A673 (cell line): ENCODE measurements around the gene MIEN1.

Source experiments
- EZH2 ChIP-seq: fragments of 200-600 bp; sonication (generic); IDR thresholded peaks from 2 replicates; pipeline ENCODE4 v1.6.1; 2017; ENCODE audit warnings: borderline replicate concordance, low read depth, mild to moderate bottlenecking, mixed read lengths, antibody characterized with exemption, low read length; ENCODE audit not compliant: poor library complexity, severe bottlenecking
- TF ChIP-seq, protein P1 (sequence below): fragments of 300-800, 200-600 bp; sonication (generic); conservative IDR thresholded peaks from 2 replicates; pipeline ENCODE4 v1.5.1; 2017; ENCODE audit warnings: low read depth, mild to moderate bottlenecking, antibody characterized with exemption, low read length, moderate library complexity, mixed read lengths

DNA sequence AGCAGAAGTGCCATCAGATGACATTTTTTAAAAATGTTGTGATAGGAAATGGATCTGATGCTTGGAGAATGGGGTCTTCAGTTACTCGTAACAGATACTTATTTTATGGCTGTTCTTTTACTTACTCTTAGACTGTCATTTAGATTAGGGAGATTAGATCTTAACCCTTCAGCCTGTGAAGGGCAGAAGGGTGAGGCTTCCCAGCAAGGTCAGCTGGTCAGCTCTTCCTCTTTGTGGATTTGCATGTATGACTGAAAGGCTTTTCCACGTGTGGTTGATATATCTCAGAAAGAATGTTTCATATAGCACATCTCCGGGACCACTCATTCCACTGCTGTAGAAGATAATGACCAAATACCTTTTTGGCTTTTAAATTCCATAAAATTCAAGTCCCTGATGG is 34.8 kb upstream of the MIEN1 start:
- TF ChIP-seq, protein P1, sequence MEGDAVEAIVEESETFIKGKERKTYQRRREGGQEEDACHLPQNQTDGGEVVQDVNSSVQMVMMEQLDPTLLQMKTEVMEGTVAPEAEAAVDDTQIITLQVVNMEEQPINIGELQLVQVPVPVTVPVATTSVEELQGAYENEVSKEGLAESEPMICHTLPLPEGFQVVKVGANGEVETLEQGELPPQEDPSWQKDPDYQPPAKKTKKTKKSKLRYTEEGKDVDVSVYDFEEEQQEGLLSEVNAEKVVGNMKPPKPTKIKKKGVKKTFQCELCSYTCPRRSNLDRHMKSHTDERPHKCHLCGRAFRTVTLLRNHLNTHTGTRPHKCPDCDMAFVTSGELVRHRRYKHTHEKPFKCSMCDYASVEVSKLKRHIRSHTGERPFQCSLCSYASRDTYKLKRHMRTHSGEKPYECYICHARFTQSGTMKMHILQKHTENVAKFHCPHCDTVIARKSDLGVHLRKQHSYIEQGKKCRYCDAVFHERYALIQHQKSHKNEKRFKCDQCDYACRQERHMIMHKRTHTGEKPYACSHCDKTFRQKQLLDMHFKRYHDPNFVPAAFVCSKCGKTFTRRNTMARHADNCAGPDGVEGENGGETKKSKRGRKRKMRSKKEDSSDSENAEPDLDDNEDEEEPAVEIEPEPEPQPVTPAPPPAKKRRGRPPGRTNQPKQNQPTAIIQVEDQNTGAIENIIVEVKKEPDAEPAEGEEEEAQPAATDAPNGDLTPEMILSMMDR = no peak
- TF ChIP-seq EZH2 = no peak
